ENCODE data around the gene PTPRN.

Gene PTPRN

GRCh38 chr2:219250049-219250781, 59.0 kb downstream of the PTPRN start:
- TF ChIP-seq, protein P1, sequence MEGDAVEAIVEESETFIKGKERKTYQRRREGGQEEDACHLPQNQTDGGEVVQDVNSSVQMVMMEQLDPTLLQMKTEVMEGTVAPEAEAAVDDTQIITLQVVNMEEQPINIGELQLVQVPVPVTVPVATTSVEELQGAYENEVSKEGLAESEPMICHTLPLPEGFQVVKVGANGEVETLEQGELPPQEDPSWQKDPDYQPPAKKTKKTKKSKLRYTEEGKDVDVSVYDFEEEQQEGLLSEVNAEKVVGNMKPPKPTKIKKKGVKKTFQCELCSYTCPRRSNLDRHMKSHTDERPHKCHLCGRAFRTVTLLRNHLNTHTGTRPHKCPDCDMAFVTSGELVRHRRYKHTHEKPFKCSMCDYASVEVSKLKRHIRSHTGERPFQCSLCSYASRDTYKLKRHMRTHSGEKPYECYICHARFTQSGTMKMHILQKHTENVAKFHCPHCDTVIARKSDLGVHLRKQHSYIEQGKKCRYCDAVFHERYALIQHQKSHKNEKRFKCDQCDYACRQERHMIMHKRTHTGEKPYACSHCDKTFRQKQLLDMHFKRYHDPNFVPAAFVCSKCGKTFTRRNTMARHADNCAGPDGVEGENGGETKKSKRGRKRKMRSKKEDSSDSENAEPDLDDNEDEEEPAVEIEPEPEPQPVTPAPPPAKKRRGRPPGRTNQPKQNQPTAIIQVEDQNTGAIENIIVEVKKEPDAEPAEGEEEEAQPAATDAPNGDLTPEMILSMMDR (IDR thresholded peaks at IDR 0.05; ENCODE audit: insufficient read depth, low read depth, low read length, missing control alignments), result no peak
- no peak for DNase-seq (ENCODE audit: low read depth)
- H3K4me3 ChIP-seq (ENCODE audit: low read length), result peak overlapping the region; percentile 66

DNA sequence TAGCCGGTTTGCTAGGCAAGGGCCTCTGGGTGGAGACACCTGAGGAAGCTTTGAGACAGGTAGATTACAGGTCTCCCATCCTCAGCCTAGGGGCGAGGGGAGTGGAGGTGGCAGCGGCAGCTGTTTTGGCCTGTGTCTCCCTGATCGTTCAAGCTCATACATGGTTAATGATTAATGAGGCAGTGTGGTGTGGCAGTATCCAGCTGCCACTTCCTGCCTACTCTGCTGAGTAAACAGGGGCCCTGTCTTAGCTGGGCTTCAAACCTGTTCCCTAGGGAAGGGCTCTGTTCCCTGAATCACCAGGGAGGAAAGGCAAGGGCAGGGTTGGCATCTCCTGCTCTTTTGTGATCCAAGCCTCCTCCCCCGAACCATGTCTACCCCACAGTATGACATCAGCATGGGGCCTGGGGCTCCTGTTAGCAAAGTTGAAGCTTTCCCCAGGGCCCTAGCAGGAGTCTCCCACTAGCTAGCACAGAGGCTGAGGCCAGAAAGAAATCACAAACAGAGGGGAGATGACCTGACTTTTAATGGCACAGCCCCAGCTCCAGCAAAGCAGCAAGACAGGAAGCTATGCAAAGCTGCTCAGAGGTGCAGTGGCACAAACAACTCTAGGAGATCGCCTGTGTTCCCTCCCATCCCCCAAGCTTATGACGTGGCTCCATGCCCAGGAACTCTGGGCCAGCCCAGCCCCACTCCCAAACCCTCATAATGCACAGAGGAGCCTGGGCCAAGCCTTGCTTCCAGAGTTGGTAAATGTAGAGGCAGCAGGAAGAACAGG, 59.8 kb downstream of the PTPRN start:
- H3K4me3 ChIP-seq (ENCODE audit: low read length), result peak overlapping the region; percentile 66
- peak; percentile 99 for DNase-seq (ENCODE audit: low read depth)
- TF ChIP-seq, protein P1 (IDR thresholded peaks at IDR 0.05; ENCODE audit: insufficient read depth, low read depth, low read length, missing control alignments), result no peak

GRCh38 chr2:219248845-219249202, 60.4 kb downstream of the PTPRN start:
- peak overlapping the region; percentile 22 for H3K4me3 ChIP-seq (ENCODE audit: low read length)
- TF ChIP-seq, protein P1 (IDR thresholded peaks at IDR 0.05; ENCODE audit: insufficient read depth, low read depth, low read length, missing control alignments), result no peak

DNA sequence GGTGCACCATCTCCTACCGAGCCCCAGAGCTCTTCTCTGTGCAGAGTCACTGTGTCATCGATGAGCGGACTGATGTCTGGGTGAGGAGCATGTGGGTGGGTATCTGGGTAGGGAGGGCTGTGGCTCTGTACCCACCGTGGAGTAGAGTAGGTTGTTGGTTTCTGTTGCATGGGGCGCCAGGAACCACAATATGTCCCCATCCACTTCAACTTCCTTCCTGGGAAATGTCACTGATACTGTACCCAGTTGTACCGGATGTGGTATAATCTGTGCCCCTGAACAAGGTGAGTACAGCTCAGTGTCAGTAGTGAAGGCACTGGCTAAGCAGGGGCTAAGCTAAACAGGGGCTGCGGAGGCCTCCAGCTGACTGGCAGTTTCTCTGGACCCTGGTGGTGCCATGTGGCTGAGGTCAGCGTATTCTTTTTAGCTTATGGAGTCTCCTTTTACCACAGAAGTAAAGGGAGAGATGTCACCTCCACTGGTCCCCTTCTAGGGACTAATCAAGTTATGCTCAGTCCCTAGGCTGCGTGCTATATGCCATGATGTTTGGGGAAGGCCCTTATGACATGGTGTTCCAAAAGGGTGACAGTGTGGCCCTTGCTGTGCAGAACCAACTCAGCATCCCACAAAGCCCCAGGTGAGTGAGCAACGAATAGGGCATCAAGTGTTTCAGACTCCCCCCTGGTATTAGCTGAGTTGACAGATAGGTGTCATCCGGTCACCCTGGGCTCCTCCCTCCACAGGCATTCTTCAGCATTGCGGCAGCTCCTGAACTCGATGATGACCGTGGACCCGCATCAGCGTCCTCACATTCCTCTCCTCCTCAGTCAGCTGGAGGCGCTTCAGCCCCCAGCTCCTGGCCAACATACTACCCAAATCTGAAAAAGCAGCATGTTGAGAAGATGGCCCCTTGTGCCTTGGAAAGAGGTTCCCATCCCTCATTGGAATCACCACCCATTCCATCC, 61.2 kb downstream of the PTPRN start:
- no peak overlapping the region for H3K4me3 ChIP-seq (ENCODE audit: low read length)
- peak; percentile 24 for DNase-seq (ENCODE audit: low read depth)

More at GRCh38 chr2:219248845-219249202, 60.4 kb downstream of the PTPRN start:
- DNase-seq (ENCODE audit: low read depth), result no peak

GRCh38 chr2:219246559-219246958, 62.6 kb downstream of the PTPRN start:
- no peak overlapping the region for H3K4me3 ChIP-seq (ENCODE audit: low read length)
- TF ChIP-seq, protein P1 (IDR thresholded peaks at IDR 0.05; ENCODE audit: insufficient read depth, low read depth, low read length, missing control alignments), result no peak
- no peak for DNase-seq (ENCODE audit: low read depth)

More for the DNA sequence above, 61.2 kb downstream of the PTPRN start:
- TF ChIP-seq, protein P1 (IDR thresholded peaks at IDR 0.05; ENCODE audit: insufficient read depth, low read depth, low read length, missing control alignments), result no peak

DNA sequence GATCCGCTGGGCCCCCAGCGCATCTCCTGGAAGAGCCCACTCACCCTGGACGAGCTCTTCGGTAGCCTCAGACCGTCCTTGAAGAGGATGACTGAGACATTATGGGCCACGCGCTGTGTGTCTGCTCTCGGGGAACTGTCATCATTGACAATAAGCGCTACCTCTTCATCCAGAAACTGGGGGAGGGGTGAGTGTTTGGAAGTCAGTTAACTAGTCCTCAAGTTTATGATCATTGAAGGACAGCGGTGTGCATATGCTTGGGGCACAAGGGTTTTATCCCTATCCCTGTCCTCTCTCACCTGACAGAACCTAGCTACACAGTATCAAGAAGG, 63.3 kb downstream of the PTPRN start:
- TF ChIP-seq, protein P1 (IDR thresholded peaks at IDR 0.05; ENCODE audit: insufficient read depth, low read depth, low read length, missing control alignments), result no peak
- DNase-seq (ENCODE audit: low read depth), result peak; percentile 19
- H3K4me3 ChIP-seq (ENCODE audit: low read length), result peak overlapping the region; percentile 62

All from epithelial cell of esophagus (primary cell).